Liver (tissue), 9 donors: ENCODE data around the gene CTTNBP2. TPM values are rescaled to one million over a fixed set of nuclear protein-coding genes. Genes with fewer than 3 reads are reported as not detected.

Source experiments
- DNase-seq: peaks from one replicate; pipeline ENCODE4 v3.0.0-alpha.2; 2017; ENCODE audit warnings: low spot score
- H3K27ac ChIP-seq, 2 donors: one replicate each; pipeline ENCODE4 v1.7.0; 2013; ENCODE audit warnings: inconsistent platforms in 2 of 2, low read length in 2 of 2, control low read depth in 1 of 2, low read depth in 1 of 2, mild to moderate bottlenecking in 1 of 2
- H3K27me3 ChIP-seq, 4 donors: one replicate each; pipeline versions ENCODE4 v1.6.1 to v1.7.0; 2013; ENCODE audit warnings: low read length in 3 of 4, inconsistent platforms in 1 of 4, mild to moderate bottlenecking in 1 of 4, moderate library complexity in 1 of 4; ENCODE audit not compliant: control insufficient read depth in 4 of 4, insufficient read depth in 4 of 4
- H3K36me3 ChIP-seq, 4 donors: one replicate each; pipeline versions ENCODE4 v1.6.1 to v1.7.0; 2013; ENCODE audit warnings: low read length in 3 of 4, mild to moderate bottlenecking in 3 of 4, low read depth in 1 of 4, moderate library complexity in 1 of 4; ENCODE audit not compliant: control insufficient read depth in 4 of 4, insufficient read depth in 3 of 4
- H3K4me1 ChIP-seq, 4 donors: one replicate each; pipeline versions ENCODE4 v1.6.1 to v1.7.0; 2013; ENCODE audit warnings: low read length in 3 of 4, mild to moderate bottlenecking in 3 of 4, moderate library complexity in 1 of 4; ENCODE audit not compliant: control insufficient read depth in 4 of 4, insufficient read depth in 4 of 4
- H3K4me3 ChIP-seq, 3 donors: one replicate each; pipeline versions ENCODE4 v1.6.1 to v1.7.0; 2013; ENCODE audit warnings: low read length in 3 of 3, control low read depth in 1 of 3, low read depth in 1 of 3, mild to moderate bottlenecking in 1 of 3
- H3K9ac ChIP-seq, 2 donors: one replicate each; pipeline ENCODE4 v1.7.0; 2013; ENCODE audit warnings: low read length in 2 of 2, mild to moderate bottlenecking in 2 of 2, moderate library complexity in 2 of 2, control low read depth in 1 of 2, low read depth in 1 of 2
- H3K9me3 ChIP-seq, 4 donors: one replicate each; pipeline versions ENCODE4 v1.6.1 to v1.7.0; 2013; ENCODE audit warnings: low read length in 3 of 4; ENCODE audit not compliant: control insufficient read depth in 4 of 4
- EGR1 ChIP-seq, 2 donors: IDR thresholded peaks; 2 replicates each; pipeline ENCODE4 v1.6.1; 2016 to 2018; ENCODE audit warnings: antibody characterized with exemption in 2 of 2, low read depth in 2 of 2
- FOXA1 ChIP-seq: IDR thresholded peaks from 2 replicates; pipeline ENCODE4 v1.6.1; 2016; ENCODE audit warnings: antibody characterized with exemption
- FOXA2 ChIP-seq: IDR thresholded peaks from 2 replicates; pipeline ENCODE4 v1.6.1; 2016; ENCODE audit warnings: antibody characterized with exemption
- GABPA ChIP-seq, 2 donors: IDR thresholded peaks in 1 of 2; conservative IDR thresholded peaks in 1 of 2; 2 replicates each; pipeline ENCODE4 v1.6.1; 2016; ENCODE audit warnings: antibody characterized with exemption in 2 of 2, mild to moderate bottlenecking in 1 of 2, moderate library complexity in 1 of 2
- HNF4A ChIP-seq, 2 donors: conservative IDR thresholded peaks; 2 replicates each; pipeline ENCODE4 v1.6.1; 2016; ENCODE audit warnings: antibody characterized with exemption in 2 of 2, mild to moderate bottlenecking in 2 of 2
- JUND ChIP-seq, 2 donors: IDR thresholded peaks; 2 replicates each; pipeline ENCODE4 v1.6.1; 2016; ENCODE audit warnings: antibody characterized with exemption in 2 of 2
- NR2F2 ChIP-seq: IDR thresholded peaks from 2 replicates; pipeline ENCODE4 v1.6.1; 2016; ENCODE audit warnings: antibody characterized with exemption
- RAD21 ChIP-seq, 2 donors: IDR thresholded peaks; 2 replicates each; pipeline ENCODE4 v1.6.1; 2016; ENCODE audit warnings: antibody characterized with exemption in 2 of 2, mild to moderate bottlenecking in 2 of 2
- RXRA ChIP-seq, 2 donors: IDR thresholded peaks; 2 replicates each; pipeline ENCODE4 v1.6.1; 2017 to 2018; ENCODE audit warnings: antibody characterized with exemption in 2 of 2, mild to moderate bottlenecking in 1 of 2
- SP1 ChIP-seq: IDR thresholded peaks from 2 replicates; pipeline ENCODE4 v1.6.1; 2018; ENCODE audit warnings: antibody characterized with exemption, mild to moderate bottlenecking
- TAF1 ChIP-seq: conservative IDR thresholded peaks from 2 replicates; pipeline ENCODE4 v1.6.1; 2016; ENCODE audit warnings: antibody characterized with exemption, mild to moderate bottlenecking
- YY1 ChIP-seq: IDR thresholded peaks from 2 replicates; pipeline ENCODE4 v1.6.1; 2016; ENCODE audit warnings: antibody characterized with exemption, mild to moderate bottlenecking
- WGBS: extraction: QIAGEN DNeasy Blood & Tissue Kit; methylation state at CpG from one replicate; pipeline ENCODE4 v1.1.7; 2013; 5-methylcytosine and 5-hydroxymethylcytosine counted together
- polyA plus RNA-seq, 2 donors: library from polyadenylated mRNA; stranded (reverse) in 1 of 2; unstranded in 1 of 2; fragments of 200-250 nt in 1 of 2; fragments of >200 nt in 1 of 2; fragmentation: Nextera tagmentation in 1 of 2; extraction: Ambion mirVana in 1 of 2; gene quantifications; one replicate each; pipeline versions ENCODE4 v1.2.1 to v1.2.3, GENCODE V29; 2013 to 2015
- total RNA-seq, 2 donors: library from RNA; depleted of rRNA; stranded (reverse); fragments of >200 nt; gene quantifications; one replicate each; pipeline ENCODE4 v1.2.3, GENCODE V29; 2014
- TF ChIP-seq, protein P1 (sequence below): fragments of 150-350 bp; IDR thresholded peaks from 2 replicates; pipeline ENCODE4 v1.5.1; 2017; ENCODE audit warnings: improper control_type of control experiment, low read depth, low read length; ENCODE audit not compliant: missing input control
- TF ChIP-seq, protein P2 (sequence below): IDR thresholded peaks from 2 replicates; pipeline ENCODE4 v1.6.1; 2016; ENCODE audit warnings: antibody characterized with exemption
- TF ChIP-seq, protein P3 (sequence below): IDR thresholded peaks from 2 replicates; pipeline ENCODE4 v1.6.1; 2016; ENCODE audit warnings: antibody characterized with exemption, mild to moderate bottlenecking
- TF ChIP-seq, protein P4 (sequence below): IDR thresholded peaks from 2 replicates; pipeline ENCODE4 v1.6.1; 2016; ENCODE audit warnings: antibody characterized with exemption
- TF ChIP-seq, protein P5 (sequence below): IDR thresholded peaks from 2 replicates; pipeline ENCODE4 v1.6.1; 2016; ENCODE audit warnings: antibody characterized with exemption
- donor health status: healthy.
- donor health status: healthy.
- donor health status: healthy.
- donor health status: healthy.
- donor health status: healthy.

The CTTNBP2 gene
- total and polyA plus RNA-seq, 4 donors, result 1.2 to 1.7 (median 1.5) TPM

DNA sequence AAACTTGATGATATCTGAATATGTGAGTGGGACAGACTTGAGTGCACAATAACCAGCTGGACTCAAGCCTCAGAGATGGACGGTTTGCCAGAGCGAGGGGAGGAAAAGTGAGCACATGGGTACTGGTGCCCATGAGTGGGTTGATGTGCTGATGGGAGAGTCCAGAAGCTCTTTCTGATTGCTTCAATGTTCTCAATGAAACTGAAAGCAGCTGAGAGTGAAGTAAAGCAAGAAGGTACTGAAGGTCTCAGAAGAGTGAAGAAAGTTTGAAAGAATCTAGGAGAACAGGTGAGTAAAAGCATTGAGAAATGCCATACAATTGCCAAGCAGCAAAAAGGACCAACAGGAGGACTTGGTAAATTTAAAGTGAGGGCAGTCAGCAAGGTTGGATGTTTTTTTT lies 28.6 kb downstream of the CTTNBP2 start:
- Histone ChIP-seq H3K9me3 (no peaks in the 10 kb centered on the region), H3K4me3 (no peak overlapping the region), H3K27me3 (no peaks in the 10 kb centered on the region), H3K9ac (no peak overlapping the region), H3K4me1 (no peaks in the 10 kb centered on the region), H3K36me3 (no peaks in the 10 kb centered on the region), H3K27ac (no peak overlapping the region)
- DNase-seq, result no peak
- TF ChIP-seq EGR1 (IDR thresholded peaks at IDR 0.05; ENCODE audit: low read depth in 2 of 2) (no peak), RAD21 (IDR thresholded peaks at IDR 0.05) (no peak), FOXA2 (no peak), FOXA1 (no peak), GABPA (IDR thresholded peaks at IDR 0.05 in 1 of 2, conservative IDR thresholded peaks at IDR 0.05 in 1 of 2) (no peak), HNF4A (conservative IDR thresholded peaks at IDR 0.05) (no peak), JUND (IDR thresholded peaks at IDR 0.05) (no peak), NR2F2 (no peak), TAF1 (no peak), RXRA (IDR thresholded peaks at IDR 0.05) (no peak)
- TF ChIP-seq, protein P1, sequence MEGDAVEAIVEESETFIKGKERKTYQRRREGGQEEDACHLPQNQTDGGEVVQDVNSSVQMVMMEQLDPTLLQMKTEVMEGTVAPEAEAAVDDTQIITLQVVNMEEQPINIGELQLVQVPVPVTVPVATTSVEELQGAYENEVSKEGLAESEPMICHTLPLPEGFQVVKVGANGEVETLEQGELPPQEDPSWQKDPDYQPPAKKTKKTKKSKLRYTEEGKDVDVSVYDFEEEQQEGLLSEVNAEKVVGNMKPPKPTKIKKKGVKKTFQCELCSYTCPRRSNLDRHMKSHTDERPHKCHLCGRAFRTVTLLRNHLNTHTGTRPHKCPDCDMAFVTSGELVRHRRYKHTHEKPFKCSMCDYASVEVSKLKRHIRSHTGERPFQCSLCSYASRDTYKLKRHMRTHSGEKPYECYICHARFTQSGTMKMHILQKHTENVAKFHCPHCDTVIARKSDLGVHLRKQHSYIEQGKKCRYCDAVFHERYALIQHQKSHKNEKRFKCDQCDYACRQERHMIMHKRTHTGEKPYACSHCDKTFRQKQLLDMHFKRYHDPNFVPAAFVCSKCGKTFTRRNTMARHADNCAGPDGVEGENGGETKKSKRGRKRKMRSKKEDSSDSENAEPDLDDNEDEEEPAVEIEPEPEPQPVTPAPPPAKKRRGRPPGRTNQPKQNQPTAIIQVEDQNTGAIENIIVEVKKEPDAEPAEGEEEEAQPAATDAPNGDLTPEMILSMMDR, result no peak
- TF ChIP-seq, protein P2, sequence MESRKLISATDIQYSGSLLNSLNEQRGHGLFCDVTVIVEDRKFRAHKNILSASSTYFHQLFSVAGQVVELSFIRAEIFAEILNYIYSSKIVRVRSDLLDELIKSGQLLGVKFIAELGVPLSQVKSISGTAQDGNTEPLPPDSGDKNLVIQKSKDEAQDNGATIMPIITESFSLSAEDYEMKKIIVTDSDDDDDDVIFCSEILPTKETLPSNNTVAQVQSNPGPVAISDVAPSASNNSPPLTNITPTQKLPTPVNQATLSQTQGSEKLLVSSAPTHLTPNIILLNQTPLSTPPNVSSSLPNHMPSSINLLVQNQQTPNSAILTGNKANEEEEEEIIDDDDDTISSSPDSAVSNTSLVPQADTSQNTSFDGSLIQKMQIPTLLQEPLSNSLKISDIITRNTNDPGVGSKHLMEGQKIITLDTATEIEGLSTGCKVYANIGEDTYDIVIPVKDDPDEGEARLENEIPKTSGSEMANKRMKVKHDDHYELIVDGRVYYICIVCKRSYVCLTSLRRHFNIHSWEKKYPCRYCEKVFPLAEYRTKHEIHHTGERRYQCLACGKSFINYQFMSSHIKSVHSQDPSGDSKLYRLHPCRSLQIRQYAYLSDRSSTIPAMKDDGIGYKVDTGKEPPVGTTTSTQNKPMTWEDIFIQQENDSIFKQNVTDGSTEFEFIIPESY, result no peak
- TF ChIP-seq, protein P3, sequence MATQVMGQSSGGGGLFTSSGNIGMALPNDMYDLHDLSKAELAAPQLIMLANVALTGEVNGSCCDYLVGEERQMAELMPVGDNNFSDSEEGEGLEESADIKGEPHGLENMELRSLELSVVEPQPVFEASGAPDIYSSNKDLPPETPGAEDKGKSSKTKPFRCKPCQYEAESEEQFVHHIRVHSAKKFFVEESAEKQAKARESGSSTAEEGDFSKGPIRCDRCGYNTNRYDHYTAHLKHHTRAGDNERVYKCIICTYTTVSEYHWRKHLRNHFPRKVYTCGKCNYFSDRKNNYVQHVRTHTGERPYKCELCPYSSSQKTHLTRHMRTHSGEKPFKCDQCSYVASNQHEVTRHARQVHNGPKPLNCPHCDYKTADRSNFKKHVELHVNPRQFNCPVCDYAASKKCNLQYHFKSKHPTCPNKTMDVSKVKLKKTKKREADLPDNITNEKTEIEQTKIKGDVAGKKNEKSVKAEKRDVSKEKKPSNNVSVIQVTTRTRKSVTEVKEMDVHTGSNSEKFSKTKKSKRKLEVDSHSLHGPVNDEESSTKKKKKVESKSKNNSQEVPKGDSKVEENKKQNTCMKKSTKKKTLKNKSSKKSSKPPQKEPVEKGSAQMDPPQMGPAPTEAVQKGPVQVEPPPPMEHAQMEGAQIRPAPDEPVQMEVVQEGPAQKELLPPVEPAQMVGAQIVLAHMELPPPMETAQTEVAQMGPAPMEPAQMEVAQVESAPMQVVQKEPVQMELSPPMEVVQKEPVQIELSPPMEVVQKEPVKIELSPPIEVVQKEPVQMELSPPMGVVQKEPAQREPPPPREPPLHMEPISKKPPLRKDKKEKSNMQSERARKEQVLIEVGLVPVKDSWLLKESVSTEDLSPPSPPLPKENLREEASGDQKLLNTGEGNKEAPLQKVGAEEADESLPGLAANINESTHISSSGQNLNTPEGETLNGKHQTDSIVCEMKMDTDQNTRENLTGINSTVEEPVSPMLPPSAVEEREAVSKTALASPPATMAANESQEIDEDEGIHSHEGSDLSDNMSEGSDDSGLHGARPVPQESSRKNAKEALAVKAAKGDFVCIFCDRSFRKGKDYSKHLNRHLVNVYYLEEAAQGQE, result no peak
- TF ChIP-seq, protein P4, sequence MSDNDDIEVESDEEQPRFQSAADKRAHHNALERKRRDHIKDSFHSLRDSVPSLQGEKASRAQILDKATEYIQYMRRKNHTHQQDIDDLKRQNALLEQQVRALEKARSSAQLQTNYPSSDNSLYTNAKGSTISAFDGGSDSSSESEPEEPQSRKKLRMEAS, result no peak
- TF ChIP-seq, protein P5, sequence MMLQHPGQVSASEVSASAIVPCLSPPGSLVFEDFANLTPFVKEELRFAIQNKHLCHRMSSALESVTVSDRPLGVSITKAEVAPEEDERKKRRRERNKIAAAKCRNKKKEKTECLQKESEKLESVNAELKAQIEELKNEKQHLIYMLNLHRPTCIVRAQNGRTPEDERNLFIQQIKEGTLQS, result no peak
- 97% methylated on average over 2 of the region's 2 CpGs for WGBS

DNA sequence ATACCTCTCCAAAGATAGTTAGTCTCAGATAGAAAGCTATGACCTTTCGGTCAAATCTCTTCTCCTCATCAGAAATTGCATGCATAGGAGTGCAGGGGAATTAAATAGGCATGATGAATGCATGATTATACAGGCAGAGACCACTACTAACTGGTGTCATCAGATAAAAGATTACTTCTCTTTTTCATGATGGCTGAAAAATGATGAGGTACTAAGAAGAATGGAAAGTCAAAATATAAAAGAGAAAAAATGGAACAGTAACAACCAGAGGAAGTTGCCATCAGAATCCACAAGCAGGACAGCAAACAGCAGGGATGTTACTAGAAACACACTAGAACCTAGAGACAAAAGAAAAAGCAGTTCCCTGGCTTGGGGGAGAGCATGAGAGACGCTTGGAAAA lies 31.6 kb downstream of the CTTNBP2 start:
- Histone ChIP-seq H3K4me3 (no peak overlapping the region), H3K36me3 (no peaks in the 10 kb centered on the region), H3K9me3 (no peaks in the 10 kb centered on the region), H3K9ac (no peak overlapping the region), H3K27ac (no peak overlapping the region), H3K27me3 (no peaks in the 10 kb centered on the region), H3K4me1 (no peaks in the 10 kb centered on the region)
- 87% methylated on average over 2 of the region's 2 CpGs for WGBS
- no peak for DNase-seq
- no peak for TF ChIP-seq YY1
- TF ChIP-seq EGR1 (IDR thresholded peaks at IDR 0.05; ENCODE audit: low read depth in 2 of 2), result no peak
- TF ChIP-seq SP1, result no peak
- no peak for TF ChIP-seq TAF1
- TF ChIP-seq, protein P2, result no peak
- TF ChIP-seq, protein P1, result no peak
